ENCODE data around the gene CINP. TPM values are rescaled to one million over a fixed set of nuclear protein-coding genes. Genes with fewer than 3 reads are reported as not detected.

Gene CINP
- total and polyA plus RNA-seq, 2 of the 13 experiments (the other 11 are each of a cell fraction or from before 2014, with no cell fraction given), result 32.8 to 42.8 TPM

DNA sequence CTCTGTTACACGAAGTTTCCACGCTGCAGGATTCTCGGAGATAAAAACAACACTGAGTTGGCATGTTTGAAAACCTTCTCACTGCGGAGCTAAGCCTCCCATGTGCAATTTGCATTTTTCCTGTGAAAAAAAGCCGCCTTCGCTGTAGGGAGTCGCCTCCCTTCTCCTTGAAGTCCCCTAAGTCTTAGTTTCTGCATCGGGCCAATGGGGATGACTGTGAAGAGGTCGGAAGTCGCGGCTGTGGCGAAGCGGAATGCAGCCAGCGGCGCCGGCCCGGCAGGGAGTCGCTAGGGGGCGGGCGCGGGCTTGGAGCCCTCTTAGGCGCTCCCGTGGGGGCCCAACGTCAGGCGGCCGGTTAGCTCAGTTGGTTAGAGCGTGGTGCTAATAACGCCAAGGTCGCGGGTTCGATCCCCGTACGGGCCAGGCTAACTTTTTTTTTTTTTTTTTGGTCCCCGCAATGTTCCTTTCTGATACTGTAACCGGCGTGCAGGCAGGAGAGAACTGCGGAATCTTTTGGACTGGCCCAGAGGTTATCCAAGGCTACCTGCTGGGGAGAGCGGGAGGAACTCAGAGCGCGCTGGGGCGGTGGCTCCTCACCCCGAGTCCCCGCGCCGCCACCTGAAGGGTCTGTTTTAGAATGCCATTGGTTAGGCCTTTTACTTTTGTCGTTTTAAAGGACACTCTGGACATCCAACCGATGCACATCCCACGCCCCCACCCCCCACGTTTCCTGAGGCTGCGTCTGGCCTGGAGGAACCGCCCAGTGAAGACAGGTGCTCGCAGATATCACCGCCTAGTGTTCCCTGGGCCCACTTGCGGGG lies 45.7 kb downstream of the CINP start (continued):
- TF ChIP-seq, protein P1, sequence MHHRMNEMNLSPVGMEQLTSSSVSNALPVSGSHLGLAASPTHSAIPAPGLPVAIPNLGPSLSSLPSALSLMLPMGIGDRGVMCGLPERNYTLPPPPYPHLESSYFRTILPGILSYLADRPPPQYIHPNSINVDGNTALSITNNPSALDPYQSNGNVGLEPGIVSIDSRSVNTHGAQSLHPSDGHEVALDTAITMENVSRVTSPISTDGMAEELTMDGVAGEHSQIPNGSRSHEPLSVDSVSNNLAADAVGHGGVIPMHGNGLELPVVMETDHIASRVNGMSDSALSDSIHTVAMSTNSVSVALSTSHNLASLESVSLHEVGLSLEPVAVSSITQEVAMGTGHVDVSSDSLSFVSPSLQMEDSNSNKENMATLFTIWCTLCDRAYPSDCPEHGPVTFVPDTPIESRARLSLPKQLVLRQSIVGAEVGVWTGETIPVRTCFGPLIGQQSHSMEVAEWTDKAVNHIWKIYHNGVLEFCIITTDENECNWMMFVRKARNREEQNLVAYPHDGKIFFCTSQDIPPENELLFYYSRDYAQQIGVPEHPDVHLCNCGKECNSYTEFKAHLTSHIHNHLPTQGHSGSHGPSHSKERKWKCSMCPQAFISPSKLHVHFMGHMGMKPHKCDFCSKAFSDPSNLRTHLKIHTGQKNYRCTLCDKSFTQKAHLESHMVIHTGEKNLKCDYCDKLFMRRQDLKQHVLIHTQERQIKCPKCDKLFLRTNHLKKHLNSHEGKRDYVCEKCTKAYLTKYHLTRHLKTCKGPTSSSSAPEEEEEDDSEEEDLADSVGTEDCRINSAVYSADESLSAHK (CRISPR knock-in tag; IDR thresholded peaks at IDR 0.05; ENCODE audit: borderline replicate concordance), result no peak
- TF ChIP-seq CEBPB (IDR thresholded peaks at IDR 0.05; ENCODE audit: borderline replicate concordance, low read depth, low read length) (no peak), PITX1 (CRISPR knock-in tag; IDR thresholded peaks at IDR 0.05) (no peak), ZNF589 (CRISPR knock-in tag; conservative IDR thresholded peaks at IDR 0.05) (no peak; the same call in 1 of the 2 replicates), ZNF260 (CRISPR knock-in tag; IDR thresholded peaks at IDR 0.05; ENCODE audit: borderline replicate concordance, low read depth) (no peak), ZNF382 (CRISPR knock-in tag; IDR thresholded peaks at IDR 0.05; ENCODE audit: borderline replicate concordance) (no peak), AGO2 (optimal IDR thresholded peaks at IDR 0.05; ENCODE audit: low read depth, low read length) (no peak), KLF16 (CRISPR knock-in tag; IDR thresholded peaks at IDR 0.05) (peak in 1 of 2 experiments; percentile 87; a peak in 2 of 4 replicates), ZNF101 (CRISPR knock-in tag; IDR thresholded peaks at IDR 0.05; ENCODE audit: borderline replicate concordance, low read depth) (no peak), PLRG1 (conservative IDR thresholded peaks at IDR 0.05) (no peak), SMARCC2 (IDR thresholded peaks at IDR 0.05) (no peak), CEBPG (CRISPR knock-in tag; IDR thresholded peaks at IDR 0.05) (peak; percentile 19; the same call in 1 of the 2 replicates), ZNF317 (CRISPR knock-in tag; IDR thresholded peaks at IDR 0.05) (peak; percentile 73), HOXA7 (CRISPR knock-in tag; IDR thresholded peaks at IDR 0.05) (no peak), SPEN (CRISPR knock-in tag; IDR thresholded peaks at IDR 0.05; ENCODE audit: low read depth) (no peak; the same call in 1 of the 2 replicates), SATB2 (CRISPR knock-in tag; IDR thresholded peaks at IDR 0.05) (no peak; the same call in 1 of the 2 replicates), ZNF569 (CRISPR knock-in tag; IDR thresholded peaks at IDR 0.05; ENCODE audit: borderline replicate concordance) (no peak)
- TF ChIP-seq, protein P2, sequence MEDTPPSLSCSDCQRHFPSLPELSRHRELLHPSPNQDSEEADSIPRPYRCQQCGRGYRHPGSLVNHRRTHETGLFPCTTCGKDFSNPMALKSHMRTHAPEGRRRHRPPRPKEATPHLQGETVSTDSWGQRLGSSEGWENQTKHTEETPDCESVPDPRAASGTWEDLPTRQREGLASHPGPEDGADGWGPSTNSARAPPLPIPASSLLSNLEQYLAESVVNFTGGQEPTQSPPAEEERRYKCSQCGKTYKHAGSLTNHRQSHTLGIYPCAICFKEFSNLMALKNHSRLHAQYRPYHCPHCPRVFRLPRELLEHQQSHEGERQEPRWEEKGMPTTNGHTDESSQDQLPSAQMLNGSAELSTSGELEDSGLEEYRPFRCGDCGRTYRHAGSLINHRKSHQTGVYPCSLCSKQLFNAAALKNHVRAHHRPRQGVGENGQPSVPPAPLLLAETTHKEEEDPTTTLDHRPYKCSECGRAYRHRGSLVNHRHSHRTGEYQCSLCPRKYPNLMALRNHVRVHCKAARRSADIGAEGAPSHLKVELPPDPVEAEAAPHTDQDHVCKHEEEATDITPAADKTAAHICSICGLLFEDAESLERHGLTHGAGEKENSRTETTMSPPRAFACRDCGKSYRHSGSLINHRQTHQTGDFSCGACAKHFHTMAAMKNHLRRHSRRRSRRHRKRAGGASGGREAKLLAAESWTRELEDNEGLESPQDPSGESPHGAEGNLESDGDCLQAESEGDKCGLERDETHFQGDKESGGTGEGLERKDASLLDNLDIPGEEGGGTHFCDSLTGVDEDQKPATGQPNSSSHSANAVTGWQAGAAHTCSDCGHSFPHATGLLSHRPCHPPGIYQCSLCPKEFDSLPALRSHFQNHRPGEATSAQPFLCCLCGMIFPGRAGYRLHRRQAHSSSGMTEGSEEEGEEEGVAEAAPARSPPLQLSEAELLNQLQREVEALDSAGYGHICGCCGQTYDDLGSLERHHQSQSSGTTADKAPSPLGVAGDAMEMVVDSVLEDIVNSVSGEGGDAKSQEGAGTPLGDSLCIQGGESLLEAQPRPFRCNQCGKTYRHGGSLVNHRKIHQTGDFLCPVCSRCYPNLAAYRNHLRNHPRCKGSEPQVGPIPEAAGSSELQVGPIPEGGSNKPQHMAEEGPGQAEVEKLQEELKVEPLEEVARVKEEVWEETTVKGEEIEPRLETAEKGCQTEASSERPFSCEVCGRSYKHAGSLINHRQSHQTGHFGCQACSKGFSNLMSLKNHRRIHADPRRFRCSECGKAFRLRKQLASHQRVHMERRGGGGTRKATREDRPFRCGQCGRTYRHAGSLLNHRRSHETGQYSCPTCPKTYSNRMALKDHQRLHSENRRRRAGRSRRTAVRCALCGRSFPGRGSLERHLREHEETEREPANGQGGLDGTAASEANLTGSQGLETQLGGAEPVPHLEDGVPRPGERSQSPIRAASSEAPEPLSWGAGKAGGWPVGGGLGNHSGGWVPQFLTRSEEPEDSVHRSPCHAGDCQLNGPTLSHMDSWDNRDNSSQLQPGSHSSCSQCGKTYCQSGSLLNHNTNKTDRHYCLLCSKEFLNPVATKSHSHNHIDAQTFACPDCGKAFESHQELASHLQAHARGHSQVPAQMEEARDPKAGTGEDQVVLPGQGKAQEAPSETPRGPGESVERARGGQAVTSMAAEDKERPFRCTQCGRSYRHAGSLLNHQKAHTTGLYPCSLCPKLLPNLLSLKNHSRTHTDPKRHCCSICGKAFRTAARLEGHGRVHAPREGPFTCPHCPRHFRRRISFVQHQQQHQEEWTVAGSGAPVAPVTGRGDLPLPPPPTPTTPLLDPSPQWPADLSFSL (CRISPR knock-in tag; IDR thresholded peaks at IDR 0.05), result no peak; the same call in 1 of the 2 replicates
- TF ChIP-seq, protein P3, sequence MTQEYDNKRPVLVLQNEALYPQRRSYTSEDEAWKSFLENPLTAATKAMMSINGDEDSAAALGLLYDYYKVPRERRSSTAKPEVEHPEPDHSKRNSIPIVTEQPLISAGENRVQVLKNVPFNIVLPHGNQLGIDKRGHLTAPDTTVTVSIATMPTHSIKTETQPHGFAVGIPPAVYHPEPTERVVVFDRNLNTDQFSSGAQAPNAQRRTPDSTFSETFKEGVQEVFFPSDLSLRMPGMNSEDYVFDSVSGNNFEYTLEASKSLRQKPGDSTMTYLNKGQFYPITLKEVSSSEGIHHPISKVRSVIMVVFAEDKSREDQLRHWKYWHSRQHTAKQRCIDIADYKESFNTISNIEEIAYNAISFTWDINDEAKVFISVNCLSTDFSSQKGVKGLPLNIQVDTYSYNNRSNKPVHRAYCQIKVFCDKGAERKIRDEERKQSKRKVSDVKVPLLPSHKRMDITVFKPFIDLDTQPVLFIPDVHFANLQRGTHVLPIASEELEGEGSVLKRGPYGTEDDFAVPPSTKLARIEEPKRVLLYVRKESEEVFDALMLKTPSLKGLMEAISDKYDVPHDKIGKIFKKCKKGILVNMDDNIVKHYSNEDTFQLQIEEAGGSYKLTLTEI (CRISPR knock-in tag; conservative IDR thresholded peaks at IDR 0.05), result no peak
